Mammary epithelial cell (primary cell): ENCODE results near the gene ADAM11.

Source experiments
- EZH2 ChIP-seq: IDR thresholded peaks from 2 replicates; pipeline ENCODE4 v1.6.1; 2012; ENCODE audit warnings: low read length, inconsistent platforms, borderline replicate concordance
- TF ChIP-seq, protein P1 (sequence below), 2 donors: IDR thresholded peaks in 1 of 2; conservative IDR thresholded peaks in 1 of 2; 2 replicates each; pipeline ENCODE4 v1.5.1; 2011 to 2012; ENCODE audit warnings: inconsistent platforms in 2 of 2, low read length in 2 of 2, mild to moderate bottlenecking in 2 of 2, control low read depth in 1 of 2, low read depth in 1 of 2; ENCODE audit not compliant: insufficient read depth in 1 of 2; ENCODE audit errors: extremely low read depth in 1 of 2

DNA sequence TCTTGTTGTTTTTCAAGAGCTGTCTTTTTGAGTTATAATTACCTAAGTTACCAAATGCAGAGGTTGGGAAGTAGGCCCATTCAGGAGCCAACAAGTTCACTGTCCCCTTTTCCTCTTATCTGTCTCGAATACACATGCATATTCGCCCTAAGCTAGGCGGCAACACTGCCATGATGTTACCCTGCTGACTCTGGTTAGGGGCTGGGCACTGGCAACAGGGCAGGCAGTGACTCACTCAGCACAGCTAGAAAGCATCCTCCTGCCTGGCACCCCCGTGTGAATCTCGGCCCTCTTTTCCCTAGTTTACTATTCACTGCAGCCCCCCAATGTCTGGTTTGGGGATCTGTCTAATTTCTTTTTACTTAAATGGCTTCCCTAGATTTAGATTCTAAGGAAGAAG is 36.5 kb upstream of the ADAM11 start:
- TF ChIP-seq, protein P1, sequence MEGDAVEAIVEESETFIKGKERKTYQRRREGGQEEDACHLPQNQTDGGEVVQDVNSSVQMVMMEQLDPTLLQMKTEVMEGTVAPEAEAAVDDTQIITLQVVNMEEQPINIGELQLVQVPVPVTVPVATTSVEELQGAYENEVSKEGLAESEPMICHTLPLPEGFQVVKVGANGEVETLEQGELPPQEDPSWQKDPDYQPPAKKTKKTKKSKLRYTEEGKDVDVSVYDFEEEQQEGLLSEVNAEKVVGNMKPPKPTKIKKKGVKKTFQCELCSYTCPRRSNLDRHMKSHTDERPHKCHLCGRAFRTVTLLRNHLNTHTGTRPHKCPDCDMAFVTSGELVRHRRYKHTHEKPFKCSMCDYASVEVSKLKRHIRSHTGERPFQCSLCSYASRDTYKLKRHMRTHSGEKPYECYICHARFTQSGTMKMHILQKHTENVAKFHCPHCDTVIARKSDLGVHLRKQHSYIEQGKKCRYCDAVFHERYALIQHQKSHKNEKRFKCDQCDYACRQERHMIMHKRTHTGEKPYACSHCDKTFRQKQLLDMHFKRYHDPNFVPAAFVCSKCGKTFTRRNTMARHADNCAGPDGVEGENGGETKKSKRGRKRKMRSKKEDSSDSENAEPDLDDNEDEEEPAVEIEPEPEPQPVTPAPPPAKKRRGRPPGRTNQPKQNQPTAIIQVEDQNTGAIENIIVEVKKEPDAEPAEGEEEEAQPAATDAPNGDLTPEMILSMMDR (conservative IDR thresholded peaks at IDR 0.05 in 1 of 2, IDR thresholded peaks at IDR 0.05 in 1 of 2; ENCODE audit: extremely low read depth in 1 of 2, insufficient read depth in 1 of 2, low read depth in 1 of 2, low read length in 2 of 2) = no peak
- TF ChIP-seq EZH2 = no peak
